Mononuclear cell (primary cell): ENCODE results near the gene MAGI1. TPM values are rescaled to one million over a fixed set of nuclear protein-coding genes. Genes with fewer than 3 reads are reported as not detected.
"Not testable (repeated sequence)": the region's sequence is repeated elsewhere in the genome, so short reads cannot be mapped to it uniquely, and the experiment has no call there.

Experiments used
- H3K27me3 ChIP-seq: 2 replicates; pipeline ENCODE4 v1.6.0; 2011; ENCODE audit warnings: low read length, control low read depth; ENCODE audit not compliant: insufficient read depth
- H3K4me1 ChIP-seq: 2 replicates; pipeline ENCODE4 v1.5.1; 2011; ENCODE audit warnings: mild to moderate bottlenecking, low read length, control low read depth; ENCODE audit not compliant: insufficient read depth
- H3K4me3 ChIP-seq: 2 replicates; pipeline ENCODE4 v1.5.1; 2011; ENCODE audit warnings: mild to moderate bottlenecking, low read length, moderate library complexity
- H3K9me3 ChIP-seq: 2 replicates; pipeline ENCODE4 v1.5.1; 2011; ENCODE audit warnings: low read depth, mild to moderate bottlenecking, control low read depth, low read length
- total RNA-seq: library from RNA; depleted of rRNA; stranded (reverse); fragments of >200 nt; gene quantifications from one replicate; pipeline ENCODE4 v1.2.3, GENCODE V29; 2012

The MAGI1 gene
- total RNA-seq, 1 donor = not detected

GRCh38 chr3:65582012-65582717 lies 456.6 kb downstream of the MAGI1 start:
- Histone ChIP-seq H3K4me1 (no peaks in the 10 kb centered on the region), H3K4me3 (no peak overlapping the region), H3K27me3 (no peaks in the 10 kb centered on the region), H3K9me3 (no peaks in the 10 kb centered on the region)

DNA sequence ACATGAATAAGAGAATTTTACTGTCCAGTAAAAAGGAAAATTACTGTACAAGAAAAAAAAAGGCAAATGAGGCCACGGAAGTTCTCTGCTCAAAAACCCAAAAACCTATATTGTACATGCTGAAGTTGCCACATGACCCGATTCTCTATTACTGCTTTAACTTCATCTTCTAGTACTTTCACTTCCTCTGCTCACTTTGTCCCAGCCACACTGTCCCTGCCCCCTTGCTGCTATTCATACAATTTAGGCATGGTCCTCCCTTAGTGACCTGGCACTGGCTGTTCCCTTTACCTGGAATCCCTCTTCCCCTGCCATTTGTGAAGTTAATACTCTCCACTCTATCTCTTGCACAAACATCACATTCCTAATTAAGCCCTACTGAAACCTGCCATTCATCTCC lies 457.4 kb downstream of the MAGI1 start:
- Histone ChIP-seq H3K4me1 (no peaks in the 10 kb centered on the region), H3K4me3 (no peak overlapping the region), H3K9me3 (no peaks in the 10 kb centered on the region), H3K27me3 (no peaks in the 10 kb centered on the region)

DNA sequence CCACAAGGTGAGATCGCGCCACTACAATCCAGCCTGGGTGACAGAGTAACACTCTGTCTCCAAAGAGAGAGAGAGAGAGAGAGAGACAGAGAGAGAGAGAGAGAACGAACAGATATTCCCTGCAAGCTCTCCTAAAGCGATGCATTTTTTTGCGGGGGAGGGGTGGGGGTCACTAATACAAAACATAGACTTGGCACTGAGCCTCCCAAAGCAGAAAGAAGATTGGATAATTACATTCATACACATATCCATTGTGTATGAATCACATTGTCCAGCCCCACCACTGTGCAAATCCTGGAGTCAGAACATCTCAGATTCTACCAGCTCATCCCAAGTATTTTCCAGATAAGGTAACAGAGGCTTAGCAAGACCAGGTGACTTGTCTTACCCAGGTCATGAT lies 459.9 kb downstream of the MAGI1 start:
- Histone ChIP-seq H3K9me3 (peaks cover 8% of the 10 kb centered on the region), H3K4me1 (no peaks in the 10 kb centered on the region), H3K4me3 (no peak overlapping the region), H3K27me3 (no peaks in the 10 kb centered on the region)

DNA sequence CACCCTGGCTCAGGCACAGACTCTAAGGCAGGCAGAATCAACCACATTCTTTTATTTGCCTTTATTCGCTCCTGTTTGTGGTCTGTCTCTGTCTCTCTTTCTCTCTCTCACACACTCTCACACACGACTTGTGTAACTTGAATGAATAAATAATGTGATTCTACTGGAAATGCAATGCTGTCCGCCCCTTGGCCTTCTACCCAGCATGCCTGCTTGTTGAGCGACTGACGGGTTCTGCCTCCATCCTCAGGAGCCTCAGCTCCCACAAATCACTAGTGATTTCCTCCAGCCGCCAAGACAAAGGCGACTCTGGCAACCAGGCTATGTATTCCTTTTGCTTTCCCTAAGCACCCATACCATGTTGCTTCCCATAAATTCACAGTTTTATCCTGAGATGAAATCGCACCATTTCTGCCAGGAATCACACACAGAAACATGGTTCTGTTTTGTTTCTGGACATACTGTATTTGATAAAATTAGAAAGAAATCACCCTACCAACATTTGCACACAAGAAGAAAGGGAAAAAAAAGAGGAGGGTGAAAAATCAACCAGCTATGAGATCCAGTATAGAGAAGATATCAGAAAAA lies 460.8 kb downstream of the MAGI1 start:
- H3K4me3 ChIP-seq = no peak overlapping the region
- H3K9me3 ChIP-seq = peaks cover 8% of the 10 kb centered on the region
- H3K27me3 ChIP-seq = no peaks in the 10 kb centered on the region
- no peaks in the 10 kb centered on the region for H3K4me1 ChIP-seq

GRCh38 chr3:65576966-65577365 lies 461.8 kb downstream of the MAGI1 start:
- no peak overlapping the region for H3K4me3 ChIP-seq
- H3K9me3 ChIP-seq = peaks cover 8% of the 10 kb centered on the region
- no peaks in the 10 kb centered on the region for H3K4me1 ChIP-seq
- no peaks in the 10 kb centered on the region for H3K27me3 ChIP-seq

GRCh38 chr3:65576228-65576627 lies 462.5 kb downstream of the MAGI1 start:
- H3K4me1 ChIP-seq = no peaks in the 10 kb centered on the region
- H3K27me3 ChIP-seq = no peaks in the 10 kb centered on the region
- peaks cover 8% of the 10 kb centered on the region for H3K9me3 ChIP-seq
- no peak overlapping the region for H3K4me3 ChIP-seq

GRCh38 chr3:65575376-65575840 lies 463.3 kb downstream of the MAGI1 start:
- H3K4me1 ChIP-seq = no peaks in the 10 kb centered on the region
- peaks cover 8% of the 10 kb centered on the region for H3K9me3 ChIP-seq
- no peaks in the 10 kb centered on the region for H3K27me3 ChIP-seq
- H3K4me3 ChIP-seq = no peak overlapping the region

DNA sequence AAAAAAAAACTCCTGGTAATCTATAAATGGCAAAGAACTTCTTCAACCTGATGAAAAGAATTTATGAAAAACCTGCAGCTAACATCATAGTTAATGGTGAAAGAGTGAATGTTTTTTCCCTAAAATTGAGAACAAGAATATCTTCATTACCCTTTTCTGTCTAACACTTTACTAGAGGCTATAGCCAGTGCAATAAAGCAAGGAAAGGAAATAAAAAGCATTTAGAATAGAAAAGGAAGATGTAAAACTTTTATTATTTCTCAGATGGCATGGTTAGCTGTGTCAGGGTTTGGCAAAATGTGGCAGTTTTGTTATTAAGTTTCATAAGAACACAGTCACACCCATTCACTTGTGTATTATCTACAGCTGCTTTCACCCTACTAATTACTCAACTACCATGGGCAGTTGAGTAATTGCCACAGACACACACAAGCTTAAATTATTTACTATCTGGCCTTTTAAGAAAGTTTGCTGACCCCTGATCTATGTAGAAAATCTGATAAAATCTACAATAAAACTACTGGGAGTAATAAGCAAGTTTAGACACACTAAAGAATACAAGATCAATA lies 465.1 kb downstream of the MAGI1 start:
- Histone ChIP-seq H3K4me3 (no peak overlapping the region), H3K4me1 (no peaks in the 10 kb centered on the region), H3K9me3 (peaks cover 8% of the 10 kb centered on the region), H3K27me3 (no peaks in the 10 kb centered on the region)

- Histone ChIP-seq H3K4me1 (no peaks in the 10 kb centered on the region), H3K9me3 (peaks cover 8% of the 10 kb centered on the region), H3K27me3 (no peaks in the 10 kb centered on the region), H3K4me3 (no peak overlapping the region)
Observed at GRCh38 chr3:65572175-65572777, 466.4 kb downstream of the MAGI1 start.

GRCh38 chr3:65569845-65570405 lies 468.8 kb downstream of the MAGI1 start:
- Histone ChIP-seq H3K9me3 (peaks cover 7% of the 10 kb centered on the region), H3K27me3 (no peaks in the 10 kb centered on the region), H3K4me3 (no peak overlapping the region), H3K4me1 (no peaks in the 10 kb centered on the region)

DNA sequence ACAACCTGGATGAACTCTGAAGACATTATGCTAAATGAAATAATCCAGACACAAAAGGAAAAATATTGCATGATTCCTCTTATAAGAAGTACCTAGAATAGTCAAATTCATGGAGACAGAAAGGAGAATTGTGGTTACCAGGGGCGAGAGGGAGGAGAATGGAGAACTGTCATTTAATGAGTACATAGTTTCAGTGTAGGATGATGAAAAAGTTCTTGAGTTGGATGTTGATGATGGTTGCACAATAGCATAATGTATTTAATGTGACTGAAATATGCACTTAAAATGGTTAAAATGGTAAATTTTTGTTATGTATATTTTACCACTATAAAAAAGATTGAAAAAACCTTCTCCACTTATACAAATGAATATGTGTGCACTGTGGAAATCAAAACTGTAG lies 469.6 kb downstream of the MAGI1 start:
- Histone ChIP-seq H3K4me1 (no peaks in the 10 kb centered on the region), H3K27me3 (no peaks in the 10 kb centered on the region), H3K9me3 (no peaks in the 10 kb centered on the region), H3K4me3 (no peak overlapping the region)

GRCh38 chr3:65568497-65568896 lies 470.2 kb downstream of the MAGI1 start:
- Histone ChIP-seq H3K27me3 (no peaks in the 10 kb centered on the region), H3K4me1 (no peaks in the 10 kb centered on the region), H3K4me3 (no peak overlapping the region), H3K9me3 (no peaks in the 10 kb centered on the region)

DNA sequence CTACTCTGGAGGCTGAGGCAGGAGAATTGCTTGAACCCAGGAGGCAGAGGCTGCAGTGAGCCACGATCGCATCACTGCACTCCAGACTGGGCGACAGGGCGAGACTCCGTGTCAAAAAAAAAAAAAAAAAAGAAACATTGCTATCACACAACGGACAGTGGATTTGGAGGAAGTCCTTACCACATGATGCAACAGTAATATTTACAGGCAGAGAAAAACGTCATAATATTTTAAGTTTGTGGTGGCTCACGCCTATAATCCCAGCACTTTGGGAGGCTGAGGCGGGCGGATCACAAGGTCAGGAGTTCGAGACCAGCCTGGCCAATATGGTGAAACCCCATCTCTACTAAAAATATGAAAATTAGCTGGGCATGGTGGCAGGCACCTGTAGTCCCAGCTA lies 473.0 kb downstream of the MAGI1 start:
- H3K4me1 ChIP-seq, H3K27me3 ChIP-seq, H3K4me3 ChIP-seq, H3K9me3 ChIP-seq: not testable (repeated sequence)

DNA sequence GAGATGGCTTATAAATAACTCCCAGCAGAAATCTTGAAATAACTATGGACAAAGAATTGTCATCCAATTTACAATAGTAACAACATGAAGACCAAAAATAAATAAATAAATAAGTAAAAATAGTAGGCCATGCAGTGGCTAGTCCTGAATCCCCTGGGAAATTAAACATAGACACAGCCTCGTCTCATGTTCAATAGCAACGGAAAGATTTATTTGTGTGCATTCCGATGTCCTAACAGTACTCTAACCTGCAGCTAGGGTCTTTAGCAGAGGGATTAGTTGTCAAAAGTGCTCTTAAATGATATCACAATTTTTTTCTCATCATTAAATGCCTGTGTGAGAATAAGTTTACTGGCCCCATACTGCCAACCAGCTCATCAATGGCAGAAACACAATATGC lies 474.2 kb downstream of the MAGI1 start:
- no peak overlapping the region for H3K4me3 ChIP-seq
- no peaks in the 10 kb centered on the region for H3K9me3 ChIP-seq
- no peaks in the 10 kb centered on the region for H3K27me3 ChIP-seq
- no peaks in the 10 kb centered on the region for H3K4me1 ChIP-seq

GRCh38 chr3:65563861-65564260 lies 474.9 kb downstream of the MAGI1 start:
- no peaks in the 10 kb centered on the region for H3K9me3 ChIP-seq
- H3K4me3 ChIP-seq = no peak overlapping the region
- H3K27me3 ChIP-seq = no peaks in the 10 kb centered on the region
- H3K4me1 ChIP-seq = no peaks in the 10 kb centered on the region
